Measurements from ENCODE around the gene GABPA. TPM values are rescaled to one million over a fixed set of nuclear protein-coding genes. Genes with fewer than 3 reads are reported as not detected.

Gene GABPA
- total RNA-seq, 2 experiments from 2014 or later: 22.3 to 24.7 TPM

Other genes starting within 250 kb of the GABPA start
- gene MRPL39, start 127.5 kb upstream of the GABPA start, total RNA-seq: 10 to 100 TPM; 71.7 to 73.6 TPM
- gene JAM2, start 95.7 kb upstream of the GABPA start, total RNA-seq: 1 to 10 TPM in 1 of 2 experiments, under 1 TPM in 1; 0.58 to 1.2 TPM
- 100 to 1,000 TPM; 150 to 151 TPM for gene ATP5PF, start 68 bp upstream of the GABPA start, total RNA-seq

Measured in activated CD4-positive, alpha-beta memory T cell treated with anti-CD3 and anti-CD28 coated beads for 36 hours (primary cell).